HG02798 (cell line): ENCODE results near the gene POLR2J3.
A peak's percentile ranks its signal among the peaks of the same experiment; 100 is the strongest.
"Not testable (repeated sequence)": the region's sequence is repeated elsewhere in the genome, so short reads cannot be mapped to it uniquely, and the experiment has no call there.

ENCODE experiments used
- ATAC-seq: cut with Tn5 transposase; IDR thresholded peaks from one replicate; pipeline ENCODE4 v1.9.1; 2021; ENCODE audit warnings: mild to moderate bottlenecking; ENCODE audit not compliant: unreplicated experiment, poor library complexity

POLR2J3 gene

DNA sequence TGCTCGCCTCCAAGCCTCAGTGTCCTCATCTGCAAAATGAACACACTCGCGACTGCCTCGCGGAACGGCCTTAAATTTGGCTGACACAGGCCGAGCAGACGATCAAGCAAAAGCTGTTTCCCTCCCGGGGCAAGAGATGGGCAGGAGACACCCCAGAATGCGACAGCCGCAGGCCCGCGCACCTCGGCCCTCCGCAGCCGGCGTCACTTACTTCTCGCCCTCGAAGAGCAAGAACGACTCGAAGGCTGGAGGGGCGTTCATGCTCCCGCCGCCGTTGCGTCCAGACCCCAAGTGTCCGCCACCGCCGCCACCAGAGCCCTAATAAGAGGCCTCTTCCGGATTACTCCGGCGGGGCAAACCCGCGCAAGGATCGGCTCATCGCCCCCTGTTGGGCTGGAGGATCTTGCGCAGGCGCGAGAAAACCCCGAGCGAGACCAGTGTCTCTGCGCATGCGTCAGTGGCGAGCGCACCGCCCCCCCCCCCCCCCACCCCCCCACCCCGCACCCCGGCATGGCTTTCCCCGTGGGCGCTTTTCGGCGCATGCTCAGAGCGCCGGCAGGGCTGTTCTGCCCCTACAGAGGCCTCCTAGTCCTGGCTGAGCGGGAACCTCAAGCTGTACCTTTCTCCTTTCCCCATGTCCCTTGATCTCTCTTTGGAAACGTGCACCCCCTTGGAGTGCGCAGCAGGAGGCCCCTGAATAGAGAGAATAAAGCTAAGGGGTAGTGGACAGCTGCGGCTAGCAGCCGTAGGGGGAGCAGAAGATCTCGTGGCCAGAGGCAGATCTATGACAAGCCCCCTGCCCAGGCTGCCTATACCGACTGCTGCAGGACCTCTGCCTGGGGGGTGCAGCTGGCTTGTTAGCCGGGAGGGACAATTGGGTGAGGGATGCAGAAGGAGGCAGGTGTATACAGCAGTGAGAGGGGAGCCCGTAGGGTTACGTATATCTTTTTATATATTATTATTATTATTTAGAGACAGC is at the start of gene POLR2J3:
Gene POLR2J3, minus strand, starts transcription at position 323 of the 979 bp plus-strand sequence. Its CDS starts 62 bp downstream, at position 261.
- ATAC-seq: peak; percentile 97

DNA sequence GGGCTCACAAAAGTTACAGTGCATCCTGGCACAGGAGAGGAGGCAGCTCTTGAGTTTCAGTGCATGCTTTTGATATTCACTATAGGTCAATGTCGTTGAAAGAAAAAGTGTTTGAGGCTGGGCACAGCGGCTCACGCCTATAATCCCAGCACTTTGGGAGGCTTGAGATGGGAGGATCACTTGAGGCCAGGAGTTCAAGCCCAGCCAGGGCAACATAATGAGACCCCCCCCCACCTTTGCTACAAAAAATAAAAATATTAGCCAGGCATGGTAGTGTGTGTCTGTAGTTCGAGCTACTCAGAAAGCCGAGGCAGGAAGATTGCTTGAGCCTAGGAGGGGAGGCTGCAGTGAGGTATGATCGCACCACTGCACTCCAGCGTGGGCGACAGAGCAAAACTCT is 45.7 kb upstream of the POLR2J3 start:
- ATAC-seq: not testable (repeated sequence)

DNA sequence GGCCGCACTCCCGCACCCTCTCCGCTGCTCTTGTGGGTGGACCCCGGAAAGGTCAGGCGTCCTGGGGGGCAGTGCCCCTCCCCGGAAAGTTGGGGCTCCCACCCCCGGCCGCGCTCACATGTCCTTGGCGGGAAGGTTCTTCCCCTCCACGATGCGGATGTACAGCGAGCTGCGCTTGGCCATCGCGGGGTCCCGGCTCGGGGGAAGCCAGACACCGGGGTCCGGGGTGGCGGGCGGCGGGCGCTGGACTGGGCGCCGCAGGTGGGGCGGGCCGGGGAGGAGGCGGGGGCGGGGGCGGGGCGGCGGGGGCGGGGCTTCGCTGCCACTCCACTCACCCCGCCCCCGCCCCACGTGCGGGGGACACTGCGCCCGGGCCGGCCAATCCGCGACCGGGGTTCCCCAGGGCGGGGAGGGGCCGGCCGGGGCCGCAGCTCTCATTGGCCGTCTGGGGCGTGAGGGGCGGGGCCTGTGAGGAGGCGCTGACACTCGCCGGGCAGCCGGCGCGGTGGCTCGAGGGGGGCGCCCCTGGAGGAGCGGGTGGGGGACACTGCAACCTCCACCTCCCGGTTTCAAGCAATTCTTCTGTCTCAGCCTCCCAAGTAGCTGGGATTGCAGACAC is 44.2 kb upstream of the POLR2J3 start, which contains the start of gene RASA4:
Gene RASA4, minus strand, starts transcription at position 250 of the 619 bp plus-strand sequence. Its CDS starts 67 bp downstream, at position 183.
- ATAC-seq: peak; percentile 82

DNA sequence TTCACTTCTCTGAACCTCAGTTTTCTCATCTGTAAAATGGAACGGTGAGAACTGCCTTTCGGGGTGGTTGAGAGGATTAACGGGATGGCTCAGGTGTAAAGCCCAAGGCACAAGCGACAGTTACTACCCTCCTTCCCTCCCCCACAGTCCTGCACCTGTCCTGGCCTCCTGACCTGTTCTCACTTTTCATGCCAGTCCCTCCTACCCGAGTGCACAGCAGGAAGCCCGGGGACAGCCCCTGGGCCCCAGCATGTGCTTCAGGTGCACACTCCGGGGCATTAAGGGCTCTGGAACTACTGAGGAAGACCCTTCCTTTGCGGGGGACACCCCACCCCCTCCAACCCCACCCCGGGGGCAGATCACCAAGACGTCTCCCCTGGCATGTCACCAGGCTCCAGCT is 43.5 kb upstream of the POLR2J3 start:
- ATAC-seq: not testable (repeated sequence)

DNA sequence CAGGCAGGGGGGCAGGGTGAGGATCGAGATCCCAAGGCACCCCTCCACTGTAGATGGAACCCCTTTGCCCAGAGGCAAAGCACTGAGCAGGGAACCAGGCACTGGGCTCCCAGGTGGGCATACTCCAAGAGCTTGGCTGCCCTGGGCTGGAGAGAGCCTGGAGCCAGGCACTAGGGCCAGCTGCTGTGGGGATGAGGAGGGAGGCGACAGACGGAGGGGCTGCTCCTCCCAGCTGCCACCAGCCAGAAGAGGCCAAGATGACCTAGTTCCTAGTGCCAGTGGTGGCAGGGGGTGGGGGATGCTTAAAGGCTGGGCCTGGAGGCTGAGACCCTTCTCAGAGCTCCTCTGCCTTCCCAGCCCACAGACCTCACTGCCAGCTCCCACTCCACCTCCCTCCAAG is 42.5 kb upstream of the POLR2J3 start:
- not testable (repeated sequence) for ATAC-seq

DNA sequence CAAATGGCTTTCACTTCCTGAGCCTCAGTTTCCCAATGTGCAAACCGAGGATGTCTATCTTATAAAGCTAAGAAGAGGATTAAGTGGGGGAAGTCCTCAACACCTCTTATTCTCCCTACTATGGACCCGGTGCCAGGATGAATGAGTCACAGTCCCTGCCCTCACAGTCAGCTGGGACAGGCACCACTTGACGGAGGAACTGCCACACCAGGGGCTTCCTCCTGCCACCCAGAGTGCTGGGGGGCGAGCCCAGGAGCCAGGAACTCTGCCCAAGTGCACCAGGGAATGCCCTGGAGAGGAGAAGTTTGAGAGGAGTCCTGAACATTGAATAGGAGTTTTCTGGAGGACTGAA is 41.9 kb upstream of the POLR2J3 start:
- ATAC-seq: peak; percentile 26

DNA sequence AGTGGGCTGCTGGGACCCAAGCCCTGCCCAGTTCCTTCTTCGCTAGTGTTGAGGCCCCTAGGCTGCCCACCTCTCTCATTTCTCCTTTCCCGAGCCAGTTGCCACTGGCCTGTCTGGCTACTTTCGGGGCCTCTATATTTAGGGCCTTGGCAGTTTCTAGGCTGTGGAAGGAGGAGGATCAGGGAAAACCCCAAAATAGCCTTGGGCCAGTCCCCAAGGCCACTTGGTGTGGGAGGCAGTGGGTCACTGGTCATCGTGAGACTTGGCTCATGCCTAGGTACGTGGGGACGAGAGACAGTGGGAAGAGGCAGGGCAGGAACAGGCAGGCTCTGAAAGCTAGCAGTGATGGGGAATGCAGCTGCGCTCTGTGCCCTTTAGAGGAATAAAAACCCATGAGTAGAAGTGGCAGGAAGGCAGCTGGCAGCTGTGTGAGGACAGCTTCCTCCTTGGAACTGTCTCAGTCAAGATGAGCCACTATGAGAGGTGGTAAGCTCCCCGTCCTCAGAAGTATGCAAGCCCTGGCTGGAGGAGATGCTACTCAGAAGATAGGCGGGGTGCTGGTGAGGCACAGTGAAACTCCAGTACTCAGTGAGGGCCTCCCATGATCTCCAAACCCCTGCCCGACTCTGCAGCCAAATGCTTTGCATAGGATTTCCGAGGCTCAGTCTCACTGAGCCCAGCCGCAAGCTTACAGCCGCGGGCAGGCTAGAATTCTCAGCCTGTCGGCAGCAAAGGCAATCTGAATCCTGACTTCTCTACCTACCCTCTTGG is 41.4 kb upstream of the POLR2J3 start:
- peak; percentile 69 for ATAC-seq

DNA sequence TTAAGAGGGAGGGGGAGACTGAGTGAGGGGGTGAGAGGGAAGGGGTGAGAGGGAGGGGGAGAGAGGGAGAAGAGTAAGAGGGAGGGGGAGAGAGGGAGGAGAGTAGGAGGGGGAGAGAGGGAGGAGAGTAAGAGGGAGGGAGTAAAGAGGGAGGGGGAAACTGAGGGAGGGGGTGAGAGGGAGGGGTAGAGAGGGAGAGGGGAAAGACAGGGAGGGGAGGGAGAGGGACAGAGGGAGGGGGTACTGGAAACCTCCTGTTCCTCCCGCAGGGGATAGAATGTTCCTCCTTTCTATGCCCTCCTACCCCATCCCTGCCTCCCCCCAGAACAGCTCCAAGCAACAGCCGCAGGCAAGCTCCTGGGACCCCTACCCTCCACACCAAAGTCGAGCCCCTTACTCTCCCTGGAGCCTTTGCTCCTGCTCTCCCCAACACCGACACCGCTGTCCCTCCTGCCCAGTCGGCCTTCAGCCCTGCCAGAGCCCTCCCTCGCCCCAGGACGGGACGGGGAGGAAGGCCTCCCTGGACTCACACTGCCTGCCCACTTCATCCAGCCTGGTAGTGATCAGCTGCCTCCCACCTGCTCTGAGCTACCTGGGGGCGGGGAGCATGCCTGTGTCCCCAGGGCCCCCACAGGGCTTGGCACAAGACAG is 39.4 kb upstream of the POLR2J3 start:
- ATAC-seq: not testable (repeated sequence)

DNA sequence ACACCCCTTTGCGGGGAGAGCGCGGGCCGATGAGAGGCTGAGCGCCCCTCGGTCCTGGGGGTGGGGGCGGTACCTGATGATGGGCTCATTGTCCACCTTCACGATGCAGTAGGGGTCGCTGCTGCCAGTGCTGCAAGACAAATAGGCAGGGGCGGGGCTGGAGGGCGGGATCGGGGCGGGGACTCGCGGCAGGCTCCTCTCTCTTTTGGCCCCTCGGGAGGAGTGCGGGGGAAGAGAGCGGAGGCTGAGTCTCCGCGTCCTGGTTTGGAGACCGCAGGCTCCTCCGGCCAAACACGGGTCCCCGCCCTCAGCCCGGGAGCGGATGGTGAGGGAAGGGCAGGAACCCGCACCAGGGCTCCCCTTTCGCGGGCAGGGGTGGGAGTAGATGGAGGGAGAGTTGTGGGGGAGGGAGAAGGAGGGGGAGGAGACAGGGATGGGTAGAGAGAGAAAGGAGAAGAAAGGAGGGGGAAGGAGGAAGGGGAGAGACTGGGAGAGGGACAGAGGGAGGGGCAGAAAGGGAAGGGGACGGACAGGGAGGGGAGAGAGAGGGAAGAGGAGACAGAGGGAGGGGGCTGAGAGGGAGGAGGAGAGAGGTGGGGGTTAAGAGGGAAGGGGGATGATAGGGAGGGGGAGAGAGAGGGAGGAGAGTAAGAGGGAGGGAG is 38.8 kb upstream of the POLR2J3 start:
- ATAC-seq: peak; percentile 44

DNA sequence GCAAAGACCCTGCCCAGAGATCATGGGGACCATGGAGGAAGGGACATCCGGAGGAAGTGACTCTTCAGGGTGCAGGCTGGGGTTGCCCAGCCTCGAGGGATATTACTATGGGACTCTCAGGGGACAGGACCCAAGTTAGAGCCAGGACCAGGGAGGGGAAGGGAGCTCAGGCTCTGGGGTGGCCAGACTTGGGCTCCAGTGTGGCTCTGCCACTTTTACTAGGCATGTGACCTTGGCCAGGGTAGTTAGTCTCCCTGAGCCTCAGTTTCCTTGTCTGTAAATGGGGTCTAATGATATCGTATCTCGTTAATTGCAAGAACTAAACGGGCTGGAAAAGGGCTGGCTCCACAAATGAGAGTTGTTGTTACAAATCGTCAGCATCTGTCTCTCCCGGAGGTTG is 38.1 kb upstream of the POLR2J3 start:
- not testable (repeated sequence) for ATAC-seq

DNA sequence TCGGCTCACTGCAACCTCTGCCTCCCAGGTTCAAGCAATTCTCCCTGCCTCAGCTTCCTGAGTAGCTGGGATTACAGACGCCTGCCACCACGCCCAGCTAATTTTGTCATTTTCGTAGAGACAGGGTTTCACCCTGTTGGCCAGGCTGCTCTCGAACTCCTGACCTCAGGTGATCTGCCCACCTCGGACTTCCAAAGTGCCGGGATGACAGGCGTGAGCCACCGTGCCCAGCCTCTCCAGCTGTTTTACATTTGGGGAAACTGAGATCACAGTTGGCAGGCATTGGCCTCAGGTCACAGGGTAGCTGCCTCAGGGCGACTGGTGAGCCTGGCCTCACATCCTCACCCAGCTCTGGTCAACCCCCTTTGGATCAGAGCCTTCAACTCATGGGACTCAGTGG is 37.4 kb upstream of the POLR2J3 start:
- not testable (repeated sequence) for ATAC-seq

DNA sequence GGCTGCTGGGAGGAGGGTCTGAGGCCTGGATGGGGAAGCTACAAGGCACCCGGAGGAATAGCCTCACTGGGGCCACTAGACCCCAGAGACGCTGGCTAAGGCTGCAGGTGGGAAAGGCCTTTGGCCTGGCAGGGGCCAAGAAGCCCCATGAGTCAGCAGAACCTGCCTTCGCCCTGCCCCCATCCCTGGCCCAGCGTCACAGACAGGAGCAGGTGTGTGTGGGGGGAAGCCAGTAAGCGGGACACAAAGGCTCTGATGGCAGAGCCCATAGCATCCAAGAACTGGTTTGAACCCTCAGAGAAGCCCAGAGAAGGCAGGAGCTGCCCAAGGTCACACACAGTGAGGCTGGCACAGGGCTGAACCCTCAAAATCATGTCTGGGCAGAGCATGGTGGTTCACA is 34.5 kb upstream of the POLR2J3 start:
- ATAC-seq: not testable (repeated sequence)

DNA sequence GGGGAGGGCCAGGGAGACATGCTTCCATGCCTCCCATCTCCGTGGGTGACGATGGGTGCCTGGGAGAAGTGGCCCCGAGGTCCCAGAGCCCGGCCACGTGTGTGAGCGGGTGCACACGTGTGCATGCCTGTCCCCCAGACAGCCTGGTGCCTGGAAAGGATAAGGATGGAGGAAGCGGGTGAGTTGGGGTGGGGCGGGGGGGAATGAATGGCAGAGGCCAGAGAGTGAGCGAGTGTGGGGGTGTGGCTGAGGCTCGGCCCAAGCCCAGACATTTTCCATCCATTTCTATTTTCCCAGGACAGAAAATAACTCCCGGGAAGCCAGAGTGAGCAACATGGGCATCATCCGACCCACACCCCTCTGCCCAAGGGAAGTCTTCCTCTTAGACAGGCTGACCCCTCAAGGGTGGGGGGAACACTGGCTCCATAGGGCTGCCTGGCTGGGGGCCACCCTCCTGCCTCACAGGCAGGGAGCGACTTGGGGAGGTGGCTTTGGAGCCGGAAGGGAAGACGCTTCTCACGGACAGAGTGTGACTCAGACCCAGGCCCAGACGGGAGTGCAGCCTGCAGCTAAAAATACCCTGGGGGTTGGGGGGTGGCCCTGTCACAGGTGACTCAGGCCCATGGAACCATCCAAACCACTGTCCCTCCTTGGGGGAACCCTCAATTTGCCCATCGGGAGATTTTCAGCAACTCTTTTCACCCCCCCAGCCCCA is 32.2 kb upstream of the POLR2J3 start:
- not testable (repeated sequence) for ATAC-seq

DNA sequence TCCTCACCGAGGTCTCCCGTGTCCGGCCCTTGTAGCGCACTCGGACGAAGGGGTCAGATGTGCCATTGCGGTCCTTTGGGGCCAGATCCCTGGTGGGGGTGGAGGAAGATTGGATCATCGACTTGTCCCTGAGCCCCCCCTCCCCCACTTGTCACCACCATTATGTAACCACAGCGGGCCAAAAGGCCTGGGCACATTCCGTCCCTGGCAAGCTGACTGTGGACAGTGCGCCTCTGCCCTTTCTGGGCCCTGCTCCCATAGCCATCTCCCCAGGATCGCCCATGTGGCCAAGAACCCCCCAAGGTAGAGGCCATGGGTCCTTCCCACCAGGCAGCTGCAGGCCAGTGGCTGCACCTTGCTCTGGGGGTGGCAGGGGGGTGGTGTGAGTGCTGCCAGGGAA is 29.9 kb upstream of the POLR2J3 start:
- ATAC-seq: not testable (repeated sequence)

DNA sequence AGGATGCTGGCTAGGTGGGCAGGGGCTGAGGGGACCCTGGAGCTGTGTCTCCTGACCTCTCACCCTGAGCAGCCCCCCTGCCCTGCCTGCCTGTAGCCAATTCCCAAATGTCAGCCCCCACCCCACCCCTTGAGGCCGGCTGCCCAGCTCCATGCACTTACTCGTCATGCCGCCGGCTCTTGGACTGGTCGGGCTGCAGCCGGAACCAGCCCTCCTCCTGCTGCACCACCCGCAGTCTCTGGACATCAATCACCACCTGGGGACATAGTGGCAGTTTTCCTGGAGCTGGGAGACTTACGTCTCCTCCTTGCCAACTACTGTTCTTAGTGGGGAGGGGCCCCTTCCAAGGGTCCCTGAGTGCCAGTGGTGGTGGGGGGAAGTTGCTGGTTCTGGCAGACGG is 27.3 kb upstream of the POLR2J3 start:
- not testable (repeated sequence) for ATAC-seq

DNA sequence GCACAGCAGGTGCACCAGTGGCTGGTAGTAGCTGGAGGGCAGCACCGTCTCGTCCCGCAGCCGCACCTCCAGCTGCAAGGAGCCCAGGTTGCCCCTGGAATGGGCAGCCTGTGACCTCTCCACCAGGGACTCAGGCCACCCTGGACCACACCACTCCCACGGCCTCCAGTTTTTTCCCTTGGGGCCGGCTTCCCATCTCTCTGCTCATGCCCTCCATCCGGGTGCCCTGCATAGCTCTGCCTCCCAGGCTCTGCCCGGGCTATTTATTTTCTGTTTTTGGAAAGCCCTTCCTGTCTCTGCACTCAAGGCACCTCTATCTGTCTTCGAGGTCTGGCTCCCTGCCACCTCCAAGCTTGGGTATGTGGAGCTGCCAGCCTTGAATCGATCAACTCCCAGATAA is 23.7 kb upstream of the POLR2J3 start:
- ATAC-seq: not testable (repeated sequence)

DNA sequence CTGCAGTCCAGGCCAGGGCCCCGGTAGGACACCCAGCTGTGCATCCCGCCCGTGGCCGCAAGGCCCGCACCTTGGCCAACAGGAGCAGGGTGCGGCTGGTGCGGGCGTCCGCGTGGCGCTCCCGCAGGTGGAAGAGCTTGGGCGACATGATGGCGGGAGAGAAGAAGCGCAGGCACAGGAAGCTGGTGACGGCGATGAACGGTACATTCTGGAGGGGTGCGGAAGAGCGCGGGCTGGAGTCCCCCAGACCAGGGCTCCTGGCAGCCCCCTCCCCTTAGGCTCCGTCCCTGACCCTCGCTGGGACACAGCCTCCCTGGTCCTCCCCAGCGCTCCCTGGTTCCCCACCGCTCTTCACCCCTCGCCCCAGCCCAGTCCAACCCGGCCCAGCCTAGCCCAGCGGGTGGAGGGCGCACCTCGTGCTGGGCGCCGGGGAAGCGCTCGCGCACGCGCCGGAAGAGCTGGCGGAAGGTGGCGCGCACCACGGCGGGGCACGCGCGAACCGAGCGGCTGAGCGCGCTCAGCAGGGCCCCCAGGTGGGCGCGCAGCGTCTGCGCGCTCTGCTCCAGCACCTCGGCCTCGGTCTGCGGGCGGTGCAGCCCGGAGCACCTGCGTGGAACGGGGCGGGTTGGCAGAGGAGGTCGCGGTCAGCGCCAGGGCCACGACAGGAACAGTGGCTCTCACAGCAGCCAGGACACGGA is 21.4 kb upstream of the POLR2J3 start:
- ATAC-seq: peak; percentile 72

DNA sequence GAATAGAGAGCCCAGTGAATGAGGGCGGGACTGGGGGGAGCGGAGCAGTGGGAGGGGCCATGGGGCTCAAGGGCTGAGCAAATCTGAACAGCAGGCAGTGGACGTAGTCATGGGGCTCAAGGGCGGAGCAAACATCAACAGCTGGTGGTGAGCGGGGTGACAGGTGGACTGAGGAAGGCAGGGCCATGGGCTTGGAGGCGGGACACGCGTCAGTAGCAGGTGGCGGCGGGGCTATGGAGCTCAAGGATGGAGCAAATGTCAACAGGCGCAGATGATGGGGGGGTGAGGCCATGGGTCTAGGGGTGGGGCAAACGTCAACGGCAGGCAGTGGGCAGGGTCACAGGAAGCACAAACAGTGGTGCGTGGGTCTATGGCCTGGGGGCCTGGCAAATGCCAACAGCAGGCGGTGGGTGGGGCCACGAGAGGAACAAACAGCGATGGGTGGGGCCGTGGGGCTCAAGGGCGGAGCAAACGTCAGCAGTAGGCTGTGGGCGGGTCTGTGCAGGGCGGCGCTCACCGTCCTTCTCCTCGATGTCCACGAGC is 20.2 kb upstream of the POLR2J3 start:
- peak; percentile 57 for ATAC-seq
